ENCODE measurements around the gene ZMYND11. TPM values are rescaled to one million over a fixed set of nuclear protein-coding genes. Genes with fewer than 3 reads are reported as not detected.

ZMYND11 gene
- polyA plus RNA-seq, 1 donor (not counting 4 experiments of a cell fraction or from before 2014, with no cell fraction given), result 36.1 TPM

GRCh38 chr10:266974-267425 is 131.7 kb downstream of the ZMYND11 start:
- no peaks in the 10 kb centered on the region for H3K27me3 ChIP-seq (ENCODE audit: control insufficient read depth, extremely low read depth, insufficient read depth, low read length)
- no peaks in the 10 kb centered on the region for H3K79me2 ChIP-seq (ENCODE audit: control insufficient read depth, insufficient read depth, low read length)
- H3K9me1 ChIP-seq (ENCODE audit: control insufficient read depth, extremely low read depth, insufficient read depth, low read length), result no peaks in the 10 kb centered on the region
- DNase-seq (ENCODE audit: low read depth, low spot score) (no peak), FAIRE-seq (no peak)
- no peaks in the 10 kb centered on the region for H3K4me1 ChIP-seq (ENCODE audit: control insufficient read depth, extremely low read depth, insufficient read depth, low read length)
- H3K4me2 ChIP-seq (ENCODE audit: control insufficient read depth, extremely low read depth, insufficient read depth, low read depth, low read length), result no peak overlapping the region
- TF ChIP-seq CTCF (optimal IDR thresholded peaks at IDR 0.05 in 1 of 3, IDR thresholded peaks at IDR 0.05 in 1 of 3, conservative IDR thresholded peaks at IDR 0.05 in 1 of 3; ENCODE audit: extremely low read depth in 1 of 3, insufficient read depth in 2 of 3, low read length in 3 of 3), result no peak
- no peak for TF ChIP-seq EZH2 (IDR thresholded peaks at IDR 0.05; ENCODE audit: low read length)
- no peaks in the 10 kb centered on the region for H3K36me3 ChIP-seq (ENCODE audit: control insufficient read depth in 2 of 2, extremely low read depth in 1 of 2, insufficient read depth in 2 of 2, low read length in 2 of 2)
- H3K4me3 ChIP-seq (ENCODE audit: control insufficient read depth in 2 of 3, extremely low read depth in 1 of 3, insufficient read depth in 2 of 3, low read depth in 1 of 3, low read length in 3 of 3), result no peak overlapping the region
- H3K9me3 ChIP-seq (ENCODE audit: control insufficient read depth, low read depth, low read length), result no peaks in the 10 kb centered on the region
- dilution Hi-C loops (cut with MboI; ENCODE audit: extremely low pct_ligation_motif_present, low sequenced_read_pairs), result no loop called here
- H2AFZ ChIP-seq (ENCODE audit: control insufficient read depth, low read length), result no peak overlapping the region
- H3K9ac ChIP-seq (ENCODE audit: control insufficient read depth, extremely low read depth, insufficient read depth, low read length), result no peak overlapping the region
- H3K27ac ChIP-seq (ENCODE audit: control insufficient read depth, insufficient read depth, low read length), result no peak overlapping the region
- H4K20me1 ChIP-seq (ENCODE audit: control insufficient read depth, extremely low read depth, insufficient read depth, low read length), result no peaks in the 10 kb centered on the region

- DNase-seq (ENCODE audit: low read depth, low spot score) (no peak), FAIRE-seq (no peak)
- H4K20me1 ChIP-seq (ENCODE audit: control insufficient read depth, extremely low read depth, insufficient read depth, low read length), result no peaks in the 10 kb centered on the region
- no peaks in the 10 kb centered on the region for H3K9me3 ChIP-seq (ENCODE audit: control insufficient read depth, low read depth, low read length)
- no peak overlapping the region for H3K9ac ChIP-seq (ENCODE audit: control insufficient read depth, extremely low read depth, insufficient read depth, low read length)
- TF ChIP-seq CTCF (optimal IDR thresholded peaks at IDR 0.05 in 1 of 3, IDR thresholded peaks at IDR 0.05 in 1 of 3, conservative IDR thresholded peaks at IDR 0.05 in 1 of 3; ENCODE audit: extremely low read depth in 1 of 3, insufficient read depth in 2 of 3, low read length in 3 of 3) (no peak), EZH2 (IDR thresholded peaks at IDR 0.05; ENCODE audit: low read length) (no peak)
- H3K4me1 ChIP-seq (ENCODE audit: control insufficient read depth, extremely low read depth, insufficient read depth, low read length), result no peaks in the 10 kb centered on the region
- no peak overlapping the region for H2AFZ ChIP-seq (ENCODE audit: control insufficient read depth, low read length)
- H3K4me2 ChIP-seq (ENCODE audit: control insufficient read depth, extremely low read depth, insufficient read depth, low read depth, low read length), result no peak overlapping the region
- dilution Hi-C loops (cut with MboI; ENCODE audit: extremely low pct_ligation_motif_present, low sequenced_read_pairs), result no loop called here
- no peaks in the 10 kb centered on the region for H3K36me3 ChIP-seq (ENCODE audit: control insufficient read depth in 2 of 2, extremely low read depth in 1 of 2, insufficient read depth in 2 of 2, low read length in 2 of 2)
- H3K9me1 ChIP-seq (ENCODE audit: control insufficient read depth, extremely low read depth, insufficient read depth, low read length), result no peaks in the 10 kb centered on the region
- H3K4me3 ChIP-seq (ENCODE audit: control insufficient read depth in 2 of 3, extremely low read depth in 1 of 3, insufficient read depth in 2 of 3, low read depth in 1 of 3, low read length in 3 of 3), result no peak overlapping the region
- H3K79me2 ChIP-seq (ENCODE audit: control insufficient read depth, insufficient read depth, low read length), result no peaks in the 10 kb centered on the region
- no peak overlapping the region for H3K27ac ChIP-seq (ENCODE audit: control insufficient read depth, insufficient read depth, low read length)
- H3K27me3 ChIP-seq (ENCODE audit: control insufficient read depth, extremely low read depth, insufficient read depth, low read length), result no peaks in the 10 kb centered on the region
Observed at GRCh38 chr10:267705-268104, 132.4 kb downstream of the ZMYND11 start.

Measured in keratinocyte (primary cell).